ENCODE measurements around the gene SPC25.

Gene SPC25

DNA sequence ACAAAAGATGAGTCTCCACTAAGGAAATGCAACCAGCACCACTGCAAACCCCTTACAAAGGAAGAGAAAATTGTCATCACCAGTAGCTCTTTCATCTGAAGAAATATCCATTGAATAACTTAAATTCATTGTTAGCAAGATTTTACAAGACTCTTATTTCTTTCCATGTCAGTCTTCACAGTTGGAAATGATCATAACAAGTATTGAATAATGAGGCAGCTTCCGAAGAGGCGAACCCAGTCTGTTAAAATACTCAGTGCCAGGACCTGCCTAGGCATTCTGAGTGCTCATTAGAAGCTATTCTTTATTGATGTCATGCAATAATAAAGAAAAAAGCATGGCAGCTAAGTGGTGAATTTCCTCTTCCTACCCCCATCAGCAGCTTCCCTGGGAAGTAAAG is 54.3 kb downstream of the SPC25 start:
- DNase-seq: no peak

GRCh38 chr2:168831662-168832061 is 58.6 kb downstream of the SPC25 start:
- no peak for DNase-seq

DNA sequence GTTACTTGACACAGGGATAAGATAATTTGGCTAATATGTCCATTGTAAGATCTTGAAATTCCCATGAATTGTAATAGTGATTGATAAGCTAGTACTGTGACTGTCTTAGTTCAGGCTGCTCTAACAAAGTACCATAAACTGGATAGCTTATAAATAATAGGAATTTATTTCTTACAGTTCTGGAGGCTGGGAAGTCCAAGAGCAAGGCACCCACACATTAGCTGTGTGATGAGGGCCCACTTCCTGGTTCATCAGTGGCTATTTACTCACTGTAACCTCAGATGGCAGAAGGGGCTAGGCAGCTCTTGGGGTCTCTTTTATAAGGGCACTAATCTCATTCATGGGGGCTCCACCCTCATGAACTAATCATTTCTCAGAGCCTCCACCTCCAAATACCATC is 59.3 kb downstream of the SPC25 start:
- DNase-seq: no peak

DNA sequence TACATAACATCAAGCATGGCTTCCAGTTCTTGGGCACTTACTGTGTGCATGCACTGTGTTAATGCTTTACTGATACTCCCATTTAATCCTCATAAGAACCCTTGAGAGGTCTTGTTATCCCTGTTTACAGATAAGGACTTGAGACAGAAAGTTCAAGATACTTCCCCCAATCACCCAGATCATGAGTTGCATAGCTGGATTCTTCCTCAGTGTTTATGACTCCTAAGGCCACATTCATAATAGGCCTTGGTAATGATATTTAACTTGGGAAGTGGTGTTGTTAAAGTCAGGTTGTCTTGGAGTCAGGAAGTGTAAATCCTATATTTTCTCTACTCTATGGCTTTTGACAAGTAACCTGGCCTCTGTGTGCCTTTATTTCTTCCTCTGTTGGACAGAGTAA is 65.1 kb downstream of the SPC25 start:
- DNase-seq: no peak

GRCh38 chr2:168821992-168822391 is 68.2 kb downstream of the SPC25 start:
- no peak for DNase-seq

DNA sequence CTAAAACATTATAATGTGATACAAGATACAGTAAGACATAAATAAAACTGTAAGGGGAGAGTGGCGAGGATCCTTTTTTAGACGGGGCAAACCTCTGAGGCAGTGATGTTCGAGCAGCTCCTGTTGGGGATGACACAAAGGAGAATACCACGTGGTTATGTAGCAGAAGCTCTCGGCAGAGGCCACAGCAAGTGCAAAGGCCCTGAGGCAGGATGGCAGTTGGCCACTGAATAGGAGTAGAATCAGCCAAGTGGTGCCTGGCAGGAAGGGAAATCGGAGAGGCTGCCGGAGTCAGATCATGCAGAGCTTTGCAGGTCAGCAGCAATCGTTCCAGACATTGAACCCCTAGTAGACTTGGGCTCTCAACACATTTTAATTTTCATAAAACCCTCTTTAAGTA is 68.7 kb downstream of the SPC25 start:
- DNase-seq: no peak
